GM12873 (cell line): ENCODE data around the gene OR6J1.

ENCODE experiments used
- CTCF ChIP-seq: IDR thresholded peaks from 2 replicates; pipeline ENCODE4 v1.5.1; 2012; ENCODE audit warnings: low read depth, mild to moderate bottlenecking, moderate library complexity, low read length, control low read depth; ENCODE audit not compliant: insufficient read depth; ENCODE audit errors: missing control alignments

OR6J1 gene

GRCh38 chr14:22594156-22594716, 49.9 kb downstream of the OR6J1 start:
- no peak for TF ChIP-seq CTCF

DNA sequence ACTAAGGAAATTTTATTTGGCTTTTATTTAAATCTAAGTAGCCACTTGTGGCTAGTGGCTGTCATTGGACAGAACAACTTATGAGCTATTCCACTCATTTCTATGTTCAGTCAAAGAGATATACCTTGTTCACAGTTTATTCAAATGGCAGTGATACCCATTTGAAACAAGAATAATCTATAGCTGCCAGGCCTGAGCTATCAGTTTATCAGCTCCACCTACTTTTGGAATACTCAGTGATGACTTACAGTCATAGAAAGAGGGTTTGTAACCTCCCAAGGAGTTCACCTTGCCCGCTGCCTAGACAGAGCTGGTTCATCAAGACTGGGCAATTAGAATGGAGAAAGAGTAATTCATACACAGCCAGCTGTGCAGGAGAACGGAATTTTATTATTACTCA, 50.6 kb downstream of the OR6J1 start:
- TF ChIP-seq CTCF, result no peak

- TF ChIP-seq CTCF, result no peak
Observed at GRCh38 chr14:22593189-22593588, 51.0 kb downstream of the OR6J1 start.

GRCh38 chr14:22589096-22589839, 54.9 kb downstream of the OR6J1 start, which contains the start of gene DAD1:
Gene DAD1, minus strand, starts transcription at chr14:22589224. Its CDS starts 67 bp downstream, at chr14:22589157.
- TF ChIP-seq CTCF, result no peak

- no peak for TF ChIP-seq CTCF
Observed at GRCh38 chr14:22588526-22589095, 55.5 kb downstream of the OR6J1 start.

- no peak for TF ChIP-seq CTCF
Observed at GRCh38 chr14:22587247-22587646, 56.9 kb downstream of the OR6J1 start.

DNA sequence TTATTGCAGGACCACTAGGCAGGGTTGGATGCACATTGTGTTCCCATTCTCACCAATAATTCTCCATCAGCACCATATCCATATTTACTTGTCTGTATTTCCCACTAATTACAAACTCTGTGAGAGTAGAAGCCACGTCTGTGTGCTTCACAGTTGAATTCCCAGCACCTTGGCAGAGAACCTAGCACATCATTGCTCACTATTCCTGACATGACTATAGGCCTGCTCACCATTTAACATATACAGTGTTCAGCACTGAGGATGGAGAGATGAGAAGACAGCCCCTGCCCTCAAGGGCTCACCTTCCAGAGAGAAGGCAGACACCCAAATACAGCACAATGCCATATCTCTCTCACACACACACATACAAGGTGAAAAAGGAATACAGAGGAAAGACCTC, 60.2 kb downstream of the OR6J1 start:
- TF ChIP-seq CTCF, result no peak
